Osteocyte (in vitro differentiated cells): ENCODE results near the gene TMEM217. TPM values are rescaled to one million over a fixed set of nuclear protein-coding genes. Genes with fewer than 3 reads are reported as not detected.

Source experiments
- DNase-seq: peaks from one replicate; pipeline ENCODE4 v3.0.0; 2021; ENCODE audit warnings: mixed read lengths; ENCODE audit not compliant: unreplicated experiment; ENCODE audit errors: extremely low spot score
- H3K27ac Mint-ChIP-seq: one replicate; pipeline ENCODE4 v1.8.0; 2021; ENCODE audit warnings: mild to moderate bottlenecking, mixed read lengths; ENCODE audit not compliant: unreplicated experiment
- H3K27me3 Mint-ChIP-seq: one replicate; pipeline ENCODE4 v1.8.0; 2021; ENCODE audit warnings: mixed read lengths; ENCODE audit not compliant: unreplicated experiment
- H3K36me3 Mint-ChIP-seq: one replicate; pipeline ENCODE4 v1.8.0; 2021; ENCODE audit warnings: mixed read lengths; ENCODE audit not compliant: unreplicated experiment
- H3K4me1 Mint-ChIP-seq: one replicate; pipeline ENCODE4 v1.8.0; 2021; ENCODE audit warnings: mixed read lengths; ENCODE audit not compliant: unreplicated experiment
- H3K4me3 Mint-ChIP-seq: one replicate; pipeline ENCODE4 v1.8.0; 2021; ENCODE audit warnings: mild to moderate bottlenecking, moderate library complexity, mixed read lengths; ENCODE audit not compliant: unreplicated experiment
- H3K9me3 Mint-ChIP-seq: one replicate; pipeline ENCODE4 v1.8.0; 2021; ENCODE audit warnings: mixed read lengths; ENCODE audit not compliant: unreplicated experiment
- total RNA-seq: library from RNA; stranded (reverse); gene quantifications from 2 replicates; pipeline ENCODE4 v1.2.1, GENCODE V29; 2021
- TF ChIP-seq, protein P1 (sequence below): fragments of 200-600 bp; sonication (generic); IDR thresholded peaks from 2 replicates; pipeline ENCODE4 v1.5.0; 2021; ENCODE audit warnings: antibody characterized with exemption, mild to moderate bottlenecking, moderate library complexity

The TMEM217 gene
- total RNA-seq, 1 donor from 2014 or later: 3.5 TPM

DNA sequence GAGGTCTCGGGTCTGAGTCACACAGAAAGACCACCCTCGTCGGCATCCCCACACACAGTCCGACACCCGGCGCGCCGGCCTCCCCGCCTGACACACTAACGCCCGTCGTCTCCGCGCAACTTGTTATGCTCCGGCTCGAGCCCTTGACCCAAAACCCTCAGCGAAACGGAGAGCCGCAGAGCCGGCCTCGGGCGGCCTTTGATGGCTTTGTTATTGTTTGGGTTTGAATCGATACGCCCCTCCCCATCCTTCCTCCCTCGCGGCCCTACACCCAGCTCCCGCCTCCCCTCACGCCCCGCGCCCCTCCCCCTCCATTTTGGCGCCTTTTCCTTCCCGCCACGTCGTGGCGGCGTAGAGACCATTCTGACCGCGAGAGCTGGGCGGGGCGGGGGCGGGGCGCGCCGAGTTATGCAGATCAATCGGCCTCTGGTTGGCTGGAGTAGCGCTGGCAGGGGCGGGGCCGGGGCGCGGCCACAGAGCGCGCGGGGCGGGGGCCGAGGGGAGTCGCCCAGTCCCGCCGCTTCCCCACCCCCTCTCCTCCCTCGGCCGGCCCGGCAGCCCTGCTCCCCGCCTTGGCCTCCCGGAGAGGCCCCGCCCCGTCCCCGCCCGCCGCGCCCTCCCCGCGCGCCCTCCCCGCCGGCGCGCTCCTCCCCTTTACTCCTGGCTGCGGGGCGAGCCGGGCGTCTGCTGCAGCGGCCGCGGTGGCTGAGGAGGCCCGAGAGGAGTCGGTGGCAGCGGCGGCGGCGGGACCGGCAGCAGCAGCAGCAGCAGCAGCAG is 88.3 kb downstream of the TMEM217 start, which contains the start of gene PIM1:
Gene PIM1 (plus strand): TSS at position 657 of the 777 bp plus-strand sequence. CDS start 424 bp downstream, outside the sequence.
- Mint-ChIP-seq H3K36me3 (peaks cover 17% of the 10 kb centered on the region), H3K9me3 (no peaks in the 10 kb centered on the region), H3K4me3 (peak within 1 kb of the TSS; percentile 86), H3K4me1 (peaks cover 32% of the 10 kb centered on the region), H3K27me3 (no peaks in the 10 kb centered on the region), H3K27ac (peak within 1 kb of the TSS; percentile 99)
- TF ChIP-seq, protein P1, sequence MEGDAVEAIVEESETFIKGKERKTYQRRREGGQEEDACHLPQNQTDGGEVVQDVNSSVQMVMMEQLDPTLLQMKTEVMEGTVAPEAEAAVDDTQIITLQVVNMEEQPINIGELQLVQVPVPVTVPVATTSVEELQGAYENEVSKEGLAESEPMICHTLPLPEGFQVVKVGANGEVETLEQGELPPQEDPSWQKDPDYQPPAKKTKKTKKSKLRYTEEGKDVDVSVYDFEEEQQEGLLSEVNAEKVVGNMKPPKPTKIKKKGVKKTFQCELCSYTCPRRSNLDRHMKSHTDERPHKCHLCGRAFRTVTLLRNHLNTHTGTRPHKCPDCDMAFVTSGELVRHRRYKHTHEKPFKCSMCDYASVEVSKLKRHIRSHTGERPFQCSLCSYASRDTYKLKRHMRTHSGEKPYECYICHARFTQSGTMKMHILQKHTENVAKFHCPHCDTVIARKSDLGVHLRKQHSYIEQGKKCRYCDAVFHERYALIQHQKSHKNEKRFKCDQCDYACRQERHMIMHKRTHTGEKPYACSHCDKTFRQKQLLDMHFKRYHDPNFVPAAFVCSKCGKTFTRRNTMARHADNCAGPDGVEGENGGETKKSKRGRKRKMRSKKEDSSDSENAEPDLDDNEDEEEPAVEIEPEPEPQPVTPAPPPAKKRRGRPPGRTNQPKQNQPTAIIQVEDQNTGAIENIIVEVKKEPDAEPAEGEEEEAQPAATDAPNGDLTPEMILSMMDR: no peak
- peak; percentile 99 for DNase-seq

DNA sequence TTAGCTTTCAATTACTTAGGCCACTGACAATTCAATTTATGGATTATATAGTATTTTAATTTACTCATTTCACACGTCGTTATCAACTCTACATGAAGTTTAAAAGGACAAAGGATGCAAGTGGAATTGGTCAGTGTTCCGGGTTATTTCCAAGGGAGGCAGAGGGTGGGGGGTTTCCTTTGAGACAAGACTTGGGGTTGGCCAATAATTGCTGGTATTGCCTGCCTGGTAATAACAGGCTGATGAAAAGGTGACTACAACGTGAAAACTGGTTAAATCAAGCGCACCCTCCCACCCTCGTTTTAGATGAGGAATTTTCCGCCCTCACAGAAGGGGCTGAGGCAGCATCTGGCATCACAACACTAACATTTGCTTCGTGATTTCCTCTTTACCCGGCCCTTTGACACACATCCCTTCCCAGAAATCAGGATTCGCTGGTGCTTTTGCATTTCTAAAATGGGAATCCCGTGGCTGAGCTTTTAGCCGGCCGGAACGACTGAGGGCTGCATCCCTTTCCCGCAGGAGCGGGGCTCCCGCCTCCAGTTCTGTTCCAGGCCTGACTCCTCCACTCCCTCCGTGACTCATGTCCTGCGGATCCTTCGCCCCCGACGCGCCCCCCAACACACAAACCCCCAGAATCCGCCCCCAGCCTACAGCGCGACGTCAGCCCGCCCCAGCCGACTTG is 89.0 kb downstream of the TMEM217 start:
- Mint-ChIP-seq H3K4me3 (peak overlapping the region; percentile 86), H3K27ac (peak overlapping the region; percentile 99), H3K9me3 (no peaks in the 10 kb centered on the region), H3K27me3 (no peaks in the 10 kb centered on the region), H3K4me1 (peaks cover 32% of the 10 kb centered on the region), H3K36me3 (peaks cover 12% of the 10 kb centered on the region)
- TF ChIP-seq, protein P1: no peak
- no peak for DNase-seq

DNA sequence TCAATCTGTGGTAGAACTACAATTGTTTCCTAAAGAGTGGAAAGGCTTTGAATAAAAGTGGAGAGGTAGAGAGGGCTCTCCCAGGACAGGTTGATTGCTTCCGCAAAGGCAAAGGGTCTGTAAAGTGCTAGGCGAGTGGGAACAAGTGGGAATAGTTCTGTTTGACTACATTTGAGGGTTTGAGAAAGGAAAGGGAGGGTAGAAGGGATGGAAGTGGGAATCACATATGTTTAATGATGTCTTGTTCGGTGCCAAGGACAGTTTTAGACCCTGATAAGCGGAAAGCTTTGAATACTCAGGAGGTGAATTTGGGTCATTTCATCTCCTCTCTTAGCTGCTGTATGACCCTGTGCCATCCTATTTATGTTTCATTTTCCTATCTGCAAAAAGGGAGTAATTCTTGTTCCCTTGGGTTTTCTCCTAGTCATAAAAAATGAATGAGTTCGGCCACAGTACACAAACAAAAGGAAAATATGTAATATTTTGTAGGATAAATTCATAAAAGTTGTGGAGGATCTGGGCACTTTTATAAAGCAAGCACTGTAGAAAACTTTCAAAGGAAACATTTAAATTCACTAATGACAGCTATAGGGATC is 89.7 kb downstream of the TMEM217 start:
- Mint-ChIP-seq H3K9me3 (no peaks in the 10 kb centered on the region), H3K36me3 (peaks cover 5% of the 10 kb centered on the region), H3K27me3 (no peaks in the 10 kb centered on the region), H3K4me3 (peak overlapping the region; percentile 86), H3K4me1 (peaks cover 32% of the 10 kb centered on the region), H3K27ac (peak overlapping the region; percentile 99)
- TF ChIP-seq, protein P1: no peak
- no peak for DNase-seq

- no peaks in the 10 kb centered on the region for H3K27me3 Mint-ChIP-seq
- peaks cover 18% of the 10 kb centered on the region for H3K4me1 Mint-ChIP-seq
- TF ChIP-seq, protein P1: no peak
- no peaks in the 10 kb centered on the region for H3K36me3 Mint-ChIP-seq
- DNase-seq: no peak
- H3K4me3 Mint-ChIP-seq: no peak overlapping the region
- no peak overlapping the region for H3K27ac Mint-ChIP-seq
- H3K9me3 Mint-ChIP-seq: no peaks in the 10 kb centered on the region
Measured at GRCh38 chr6:37162740-37163139, 95.2 kb downstream of the TMEM217 start.

Other genes with a start within 250 kb of the TMEM217 start
- 8.9 and 12.8 TPM in 2 replicates for gene PIM1, start 88.0 kb downstream of the TMEM217 start, total RNA-seq
- 13.5 and 13.8 TPM in 2 replicates for gene TBC1D22B, start 372 bp downstream of the TMEM217 start, total RNA-seq
- 18.2 and 18.3 TPM in 2 replicates for gene RNF8, start 95.8 kb upstream of the TMEM217 start, total RNA-seq
- 44.5 and 45.4 TPM in 2 replicates for gene CMTR1, start 175.1 kb upstream of the TMEM217 start, total RNA-seq
- 22.7 and 23.0 TPM in 2 replicates for gene CCDC167, start 241.7 kb upstream of the TMEM217 start, total RNA-seq